ENCODE results near the gene RAB24.
"Not testable (repeated sequence)": the region's sequence is repeated elsewhere in the genome, so short reads cannot be mapped to it uniquely, and the experiment has no call there.

The RAB24 gene

GRCh38 chr5:177346820-177347219 lies 43.3 kb upstream of the RAB24 start:
- Histone ChIP-seq H3K4me2 (peak overlapping the region in 6 of 11 experiments; percentile 3 to 100 (median 25); a peak in 8 of 22 replicates), H3K36me3 (peaks cover 67 to 84% (median 80%) of the 10 kb centered on the region in 11 experiments), H3K27me3 (no peaks in the 10 kb centered on the region), H3K27ac (no peak overlapping the region), H3K9ac (peak overlapping the region in 9 of 11 experiments; percentile 6 to 70 (median 32); a peak in 12 of 22 replicates), H3K4me3 (no peak overlapping the region), H3K9me3 (replicated peaks in 1 of 11) (no peaks in the 10 kb centered on the region), H4K20me1 (peaks cover 40 to 94% (median 82%) of the 10 kb centered on the region in 11 experiments; a peak in 19 of 22 replicates), H3K4me1 (peaks cover 33 to 46% (median 39%) of the 10 kb centered on the region in 10 experiments)
- TF ChIP-seq Cebpa-rat (IDR thresholded peaks at IDR 0.05): no peak

GRCh38 chr5:177344891-177345290 lies 41.4 kb upstream of the RAB24 start:
- Histone ChIP-seq H3K36me3 (peaks cover 75 to 94% (median 85%) of the 10 kb centered on the region in 11 experiments), H3K4me2 (no peak overlapping the region), H3K27me3 (no peaks in the 10 kb centered on the region), H4K20me1 (peaks cover 35 to 94% (median 79%) of the 10 kb centered on the region in 11 experiments; a peak in 19 of 22 replicates), H3K4me1 (peaks cover 30 to 57% (median 36%) of the 10 kb centered on the region in 10 experiments), H3K9me3 (replicated peaks in 1 of 11) (no peaks in the 10 kb centered on the region), H3K9ac (no peak overlapping the region), H3K4me3 (no peak overlapping the region), H3K27ac (no peak overlapping the region)
- no peak for TF ChIP-seq Cebpa-rat (IDR thresholded peaks at IDR 0.05)

GRCh38 chr5:177343777-177344176 lies 40.3 kb upstream of the RAB24 start:
- Histone ChIP-seq H3K36me3 (peaks cover 72 to 94% (median 83%) of the 10 kb centered on the region in 11 experiments), H3K27ac (no peak overlapping the region), H3K9ac (no peak overlapping the region), H3K4me3 (no peak overlapping the region), H3K9me3 (replicated peaks in 1 of 11) (no peaks in the 10 kb centered on the region), H4K20me1 (peaks cover 35 to 94% (median 79%) of the 10 kb centered on the region in 11 experiments; a peak in 21 of 22 replicates), H3K4me2 (no peak overlapping the region), H3K27me3 (no peaks in the 10 kb centered on the region), H3K4me1 (peaks cover 30 to 57% (median 36%) of the 10 kb centered on the region in 10 experiments)
- no peak for TF ChIP-seq Cebpa-rat (IDR thresholded peaks at IDR 0.05)

- peaks cover 70 to 96% (median 84%) of the 10 kb centered on the region in 11 experiments for H3K36me3 ChIP-seq
Observed at GRCh38 chr5:177343000-177343399, 39.5 kb upstream of the RAB24 start.

GRCh38 chr5:177339107-177339638 lies 35.7 kb upstream of the RAB24 start:
- Histone ChIP-seq H4K20me1 (peaks cover 22 to 96% (median 80%) of the 10 kb centered on the region in 11 experiments; a peak in 21 of 22 replicates), H3K4me1 (peaks cover 63 to 72% (median 64%) of the 10 kb centered on the region in 10 experiments), H3K36me3 (peaks cover 67 to 94% (median 86%) of the 10 kb centered on the region in 11 experiments), H3K4me2 (peak overlapping the region; percentile 55 to 98 (median 89)), H3K9ac (peak overlapping the region in 9 of 11 experiments; percentile 7 to 83 (median 50); a peak in 11 of 22 replicates), H3K9me3 (replicated peaks in 1 of 11) (no peaks in the 10 kb centered on the region), H3K27me3 (no peaks in the 10 kb centered on the region), H3K27ac (peak overlapping the region in 8 of 11 experiments; percentile 34 to 91 (median 58); a peak in 14 of 22 replicates), H3K4me3 (no peak overlapping the region)
- no peak for TF ChIP-seq Cebpa-rat (IDR thresholded peaks at IDR 0.05)

More at GRCh38 chr5:177343000-177343399, 39.5 kb upstream of the RAB24 start:
- Histone ChIP-seq H4K20me1 (peaks cover 38 to 95% (median 79%) of the 10 kb centered on the region in 11 experiments; a peak in 21 of 22 replicates), H3K4me1 (peaks cover 31 to 57% (median 37%) of the 10 kb centered on the region in 10 experiments)
- not testable (repeated sequence) for H3K4me2 ChIP-seq; H3K9ac ChIP-seq; H3K4me3 ChIP-seq; H3K9me3 ChIP-seq (replicated peaks in 1 of 11); H3K27ac ChIP-seq; H3K27me3 ChIP-seq

- peak overlapping the region in 8 of 11 experiments; percentile 34 to 91 (median 58); a peak in 16 of 22 replicates for H3K27ac ChIP-seq
- H4K20me1 ChIP-seq: peaks cover 22 to 96% (median 80%) of the 10 kb centered on the region in 11 experiments; a peak in 21 of 22 replicates
- peak overlapping the region; percentile 55 to 98 (median 89) for H3K4me2 ChIP-seq
- H3K4me3 ChIP-seq: peak overlapping the region in 2 of 10 experiments; percentile 28 to 31; a peak in 3 of 20 replicates
- no peak for TF ChIP-seq Cebpa-rat (IDR thresholded peaks at IDR 0.05)
- H3K36me3 ChIP-seq: peaks cover 67 to 94% (median 86%) of the 10 kb centered on the region in 11 experiments
- peaks cover 70 to 79% (median 71%) of the 10 kb centered on the region in 10 experiments for H3K4me1 ChIP-seq
- no peaks in the 10 kb centered on the region for H3K27me3 ChIP-seq
- H3K9me3 ChIP-seq (replicated peaks in 1 of 11): no peaks in the 10 kb centered on the region
- H3K9ac ChIP-seq: peak overlapping the region in 9 of 11 experiments; percentile 4 to 83 (median 50); a peak in 16 of 22 replicates
Observed at GRCh38 chr5:177338251-177339106, 35.0 kb upstream of the RAB24 start.

- Histone ChIP-seq H3K36me3 (peaks cover 53 to 89% (median 75%) of the 10 kb centered on the region in 11 experiments), H3K4me3 (no peak overlapping the region), H3K9ac (peak overlapping the region in 9 of 11 experiments; percentile 6 to 83 (median 49); a peak in 13 of 22 replicates), H3K9me3 (replicated peaks in 1 of 11) (no peaks in the 10 kb centered on the region), H3K27me3 (no peaks in the 10 kb centered on the region), H3K4me1 (peaks cover 85 to 94% (median 87%) of the 10 kb centered on the region in 10 experiments), H4K20me1 (peaks cover 22 to 96% (median 79%) of the 10 kb centered on the region in 11 experiments; a peak in 21 of 22 replicates), H3K27ac (peak overlapping the region in 7 of 11 experiments; percentile 9 to 92 (median 85); a peak in 7 of 22 replicates), H3K4me2 (peak overlapping the region; percentile 17 to 98 (median 90); a peak in 21 of 22 replicates)
- no peak for TF ChIP-seq Cebpa-rat (IDR thresholded peaks at IDR 0.05)
Observed at GRCh38 chr5:177336603-177337494, 33.3 kb upstream of the RAB24 start.

GRCh38 chr5:177336112-177336511 lies 32.6 kb upstream of the RAB24 start:
- peak overlapping the region; percentile 17 to 98 (median 90); a peak in 20 of 22 replicates for H3K4me2 ChIP-seq
- no peak overlapping the region for H3K4me3 ChIP-seq
- peak overlapping the region in 7 of 11 experiments; percentile 37 to 92 (median 85); a peak in 13 of 22 replicates for H3K27ac ChIP-seq
- peaks cover 22 to 96% (median 79%) of the 10 kb centered on the region in 11 experiments; a peak in 21 of 22 replicates for H4K20me1 ChIP-seq
- TF ChIP-seq Cebpa-rat (IDR thresholded peaks at IDR 0.05): no peak
- H3K36me3 ChIP-seq: peaks cover 46 to 84% (median 69%) of the 10 kb centered on the region in 11 experiments
- no peaks in the 10 kb centered on the region for H3K9me3 ChIP-seq (replicated peaks in 1 of 11)
- no peaks in the 10 kb centered on the region for H3K27me3 ChIP-seq
- peak overlapping the region in 8 of 11 experiments; percentile 55 to 83 (median 76); a peak in 14 of 22 replicates for H3K9ac ChIP-seq
- H3K4me1 ChIP-seq: peaks cover 85 to 96% (median 94%) of the 10 kb centered on the region in 10 experiments
